Bronchial epithelial cell (primary cell): ENCODE results near the gene TOGARAM2. TPM values are rescaled to one million over a fixed set of nuclear protein-coding genes. Genes with fewer than 3 reads are reported as not detected.

ENCODE experiments used
- DNase-seq: peaks from one replicate; pipeline ENCODE4 v3.0.0-alpha.2; 2010; ENCODE audit warnings: low read depth
- FAIRE-seq: peaks from 2 replicates; lab custom pipeline; 2011; peaks lifted over from hg19 to GRCh38; lab: Jason Lieb, UNC
- H3K27me3 ChIP-seq: 2 replicates; pipeline ENCODE4 v1.5.1; 2011; ENCODE audit warnings: low read length; ENCODE audit not compliant: control insufficient read depth, insufficient read depth
- H3K36me3 ChIP-seq: 2 replicates; pipeline ENCODE4 v1.5.1; 2011; ENCODE audit warnings: low read length; ENCODE audit not compliant: control insufficient read depth, insufficient read depth
- H3K4me3 ChIP-seq: 2 replicates; pipeline ENCODE4 v1.5.1; 2011; ENCODE audit warnings: mild to moderate bottlenecking, low read depth, low read length, control low read depth
- CTCF ChIP-seq: IDR thresholded peaks from 2 replicates; pipeline ENCODE4 v1.5.1; 2011; ENCODE audit warnings: mild to moderate bottlenecking, moderate library complexity, low read length, control low read depth, inconsistent platforms; ENCODE audit not compliant: insufficient read depth, severe bottlenecking
- total RNA-seq: library from RNA; depleted of rRNA; stranded (reverse); fragments of >200 nt; gene quantifications from 2 replicates; pipeline ENCODE4 v1.2.1, GENCODE V29; 2014

The TOGARAM2 gene
- total RNA-seq, 1 donor from 2014 or later = not detected

DNA sequence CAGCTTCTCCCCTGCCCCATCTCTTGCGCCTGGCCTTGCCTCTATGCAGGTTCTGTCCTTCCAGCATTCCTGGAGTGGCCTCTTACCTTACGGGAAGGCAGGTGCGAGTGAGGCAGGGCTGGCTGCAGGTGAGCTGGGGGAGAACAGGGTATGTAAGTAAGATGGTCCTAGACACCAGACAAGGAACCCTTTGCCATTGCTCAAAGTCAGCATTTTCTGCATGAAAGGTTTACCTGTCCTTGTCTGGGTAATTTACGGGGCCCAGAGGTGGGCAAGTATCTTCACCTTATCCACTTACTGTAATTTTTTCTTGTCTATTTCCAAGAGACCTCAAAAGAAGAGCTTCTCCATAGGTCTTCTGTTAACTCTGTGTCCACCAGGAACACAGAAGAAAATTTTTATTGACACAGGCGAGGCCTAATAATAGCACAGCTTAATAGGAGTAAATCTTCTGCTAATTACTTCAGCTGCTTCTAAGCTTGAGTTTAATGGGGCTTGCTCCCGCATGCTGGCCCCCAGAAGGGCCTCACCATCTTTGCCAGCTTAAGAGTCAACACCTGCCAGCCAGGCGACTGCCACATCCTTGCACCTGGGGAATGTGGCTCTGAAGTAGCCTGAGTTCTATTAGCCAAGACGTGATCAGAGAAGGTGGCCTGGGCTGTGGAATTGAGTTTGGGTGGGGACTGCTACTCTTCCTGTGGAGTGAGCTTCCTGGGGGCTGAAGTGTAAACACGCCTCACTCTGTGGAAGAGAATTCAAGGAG is 66.2 kb downstream of the TOGARAM2 start:
- DNase-seq (no peak), FAIRE-seq (no peak)
- no peaks in the 10 kb centered on the region for H3K36me3 ChIP-seq

DNA sequence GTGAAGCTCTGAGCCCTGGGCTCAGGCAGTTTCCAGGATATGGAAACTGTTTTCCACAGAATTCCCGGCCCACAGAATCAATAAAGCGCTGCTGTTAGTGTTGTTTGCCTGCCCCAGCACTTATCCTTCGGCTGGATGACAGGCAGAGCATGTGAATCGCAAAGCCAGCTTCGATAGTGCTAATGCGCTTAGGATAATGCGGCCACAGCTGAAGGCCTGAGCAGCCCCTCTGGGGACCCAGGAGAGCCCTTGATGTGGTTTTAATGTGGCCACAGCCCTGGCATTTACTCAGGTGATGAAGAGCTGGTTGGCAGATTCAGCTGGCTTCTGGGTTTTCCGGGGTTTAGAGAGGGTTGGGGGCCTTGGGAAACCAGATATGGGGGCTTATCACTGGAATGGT is 69.5 kb downstream of the TOGARAM2 start:
- no peak for FAIRE-seq
- no peak overlapping the region for H3K4me3 ChIP-seq
- TF ChIP-seq CTCF = no peak

More for the DNA sequence above, 66.2 kb downstream of the TOGARAM2 start:
- Histone ChIP-seq H3K4me3 (no peak overlapping the region), H3K27me3 (peaks cover 5% of the 10 kb centered on the region)
- no peak for TF ChIP-seq CTCF

GRCh38 chr2:29051730-29052129 is 70.6 kb downstream of the TOGARAM2 start:
- H3K36me3 ChIP-seq = no peaks in the 10 kb centered on the region
- H3K4me3 ChIP-seq = no peak overlapping the region
- H3K27me3 ChIP-seq = peaks cover 2% of the 10 kb centered on the region
- FAIRE-seq (no peak), DNase-seq (no peak)
- no peak for TF ChIP-seq CTCF

More for the DNA sequence above, 69.5 kb downstream of the TOGARAM2 start:
- DNase-seq = no peak
- H3K27me3 ChIP-seq = peaks cover 5% of the 10 kb centered on the region
- H3K36me3 ChIP-seq = no peaks in the 10 kb centered on the region

GRCh38 chr2:29052807-29053206 is 71.7 kb downstream of the TOGARAM2 start:
- no peak for TF ChIP-seq CTCF
- Histone ChIP-seq H3K4me3 (no peak overlapping the region), H3K27me3 (peaks cover 2% of the 10 kb centered on the region), H3K36me3 (no peaks in the 10 kb centered on the region)
- DNase-seq = no peak
- FAIRE-seq = no peak

- peak; percentile 49 for DNase-seq
- no peak for TF ChIP-seq CTCF
- FAIRE-seq = no peak
- H3K4me3 ChIP-seq = no peak overlapping the region
- peaks cover 2% of the 10 kb centered on the region for H3K27me3 ChIP-seq
- H3K36me3 ChIP-seq = no peaks in the 10 kb centered on the region
These were observed 72.1 kb downstream of the TOGARAM2 start for GRCh38 chr2:29053223-29053622.
